Measurements from ENCODE around the gene LCN6.
"Not testable (repeated sequence)": the region's sequence is repeated elsewhere in the genome, so short reads cannot be mapped to it uniquely, and the experiment has no call there.

LCN6 gene

GRCh38 chr9:136762915-136763648 lies 14.8 kb upstream of the LCN6 start:
- peak in 4 of 10 donors; percentile 2 to 75 (median 60) for DNase-seq
- intact Hi-C loops (cut with DNase I): no loop called here

- intact Hi-C loops (cut with DNase I): no loop called here
- DNase-seq: peak in 4 of 10 donors; percentile 5 to 76 (median 52)
These were observed 13.9 kb upstream of the LCN6 start for GRCh38 chr9:136762221-136762691.

- DNase-seq: peak in 4 of 10 donors; percentile 10 to 56 (median 38)
- intact Hi-C loops (cut with DNase I): no loop called here
These were observed 13.2 kb upstream of the LCN6 start for GRCh38 chr9:136761545-136761981.

GRCh38 chr9:136760834-136761544 lies 12.7 kb upstream of the LCN6 start:
- DNase-seq: peak; percentile 44 to 95 (median 69)
- intact Hi-C loops (cut with DNase I): not testable (repeated sequence)

GRCh38 chr9:136760424-136760823 lies 12.1 kb upstream of the LCN6 start:
- intact Hi-C loops (cut with DNase I): no loop called here
- DNase-seq: peak in 4 of 10 donors; percentile 11 to 87 (median 72)

- intact Hi-C loops (cut with DNase I): no loop called here
- DNase-seq: peak in 4 of 10 donors; percentile 6 to 72 (median 62)
These were observed 11.4 kb upstream of the LCN6 start for GRCh38 chr9:136759436-136760325.

GRCh38 chr9:136759001-136759400 lies 10.7 kb upstream of the LCN6 start:
- DNase-seq: peak in 3 of 10 donors; percentile 35 to 43 (median 43)
- intact Hi-C loops (cut with DNase I): no loop called here

- intact Hi-C loops (cut with DNase I): no loop called here
- peak in 2 of 10 donors; percentile 80 to 87 for DNase-seq
These were observed 9.4 kb upstream of the LCN6 start for GRCh38 chr9:136757751-136758140.

GRCh38 chr9:136757328-136757727 lies 9.0 kb upstream of the LCN6 start:
- peak in 2 of 10 donors; percentile 70 to 82 for DNase-seq
- intact Hi-C loops (cut with DNase I): no loop called here

- DNase-seq: peak in 1 of 10 donors; percentile 64
- intact Hi-C loops (cut with DNase I): no loop called here
These were observed 8.5 kb upstream of the LCN6 start for GRCh38 chr9:136756836-136757235.

GRCh38 chr9:136756134-136756438 lies 7.8 kb upstream of the LCN6 start:
- intact Hi-C loops (cut with DNase I): no loop called here
- no peak for DNase-seq

- peak in 1 of 10 donors; percentile 37 for DNase-seq
- intact Hi-C loops (cut with DNase I): not testable (repeated sequence)
These were observed 7.2 kb upstream of the LCN6 start for GRCh38 chr9:136755302-136756133.

- peak in 1 of 10 donors; percentile 74 for DNase-seq
- intact Hi-C loops (cut with DNase I): no loop called here
These were observed 6.4 kb upstream of the LCN6 start for GRCh38 chr9:136754626-136755301.

GRCh38 chr9:136754059-136754572 lies 5.8 kb upstream of the LCN6 start:
- intact Hi-C loops (cut with DNase I): no loop called here
- peak in 1 of 10 donors; percentile 55 for DNase-seq

- intact Hi-C loops (cut with DNase I): no loop called here
- peak in 1 of 10 donors; percentile 84 for DNase-seq
These were observed 5.2 kb upstream of the LCN6 start for GRCh38 chr9:136753371-136754058.

GRCh38 chr9:136751814-136752213 lies 3.5 kb upstream of the LCN6 start:
- DNase-seq: no peak
- intact Hi-C loops (cut with DNase I): no loop called here

GRCh38 chr9:136751244-136751643 lies 2.9 kb upstream of the LCN6 start:
- no peak for DNase-seq
- intact Hi-C loops (cut with DNase I): no loop called here

- intact Hi-C loops (cut with DNase I): no loop called here
- no peak for DNase-seq
These were observed 2.2 kb upstream of the LCN6 start for GRCh38 chr9:136750526-136750925.

All from posterior cingulate gyrus (tissue), 11 donors.